Mesodermal cell (in vitro differentiated cells): Measurements from ENCODE around the gene TMEM255A. TPM values are rescaled to one million over a fixed set of nuclear protein-coding genes. Genes with fewer than 3 reads are reported as not detected.
"Not testable (repeated sequence)": the region's sequence is repeated elsewhere in the genome, so short reads cannot be mapped to it uniquely, and the experiment has no call there.

Source experiments
- H3K27ac ChIP-seq: 2 replicates; pipeline ENCODE4 v1.7.0; 2013; ENCODE audit warnings: mild to moderate bottlenecking, low read depth, low read length, moderate library complexity; ENCODE audit not compliant: severe bottlenecking
- H3K36me3 ChIP-seq: 2 replicates; pipeline ENCODE4 v1.7.1; 2013; ENCODE audit warnings: mild to moderate bottlenecking, low read length, moderate library complexity; ENCODE audit not compliant: control insufficient read depth, insufficient read depth
- H3K4me1 ChIP-seq: one replicate; pipeline ENCODE4 v1.7.1; 2013; ENCODE audit warnings: mild to moderate bottlenecking, low read length; ENCODE audit not compliant: insufficient read depth, control insufficient read depth, poor library complexity, severe bottlenecking
- H3K4me3 ChIP-seq: 2 replicates; pipeline ENCODE4 v1.7.0; 2013; ENCODE audit warnings: low read length, control low read depth, mild to moderate bottlenecking; ENCODE audit not compliant: insufficient read depth, poor library complexity, severe bottlenecking; ENCODE audit errors: extremely low read depth
- H3K9me3 ChIP-seq: 2 replicates; pipeline ENCODE4 v1.7.1; 2013; ENCODE audit warnings: mild to moderate bottlenecking, low read length, moderate library complexity; ENCODE audit not compliant: control insufficient read depth
- WGBS, 2 experiments: methylation state at CpG; one replicate each; pipeline ENCODE4 v1.1.5; 2013; ENCODE audit warnings: missing lambda C conversion rate in 2 of 2; ENCODE audit not compliant: insufficient coverage in 2 of 2; 5-methylcytosine and 5-hydroxymethylcytosine counted together
- polyA plus RNA-seq, 2 experiments: library from polyadenylated mRNA; stranded (reverse); fragments of 50-300 nt; gene quantifications; one replicate each; pipeline ENCODE4 v1.2.3, GENCODE V29; 2013

The TMEM255A gene
- 2.5 TPM for polyA plus RNA-seq (2013, experiment 1 of 2)
- 2.2 TPM for polyA plus RNA-seq (2013, experiment 2 of 2)

DNA sequence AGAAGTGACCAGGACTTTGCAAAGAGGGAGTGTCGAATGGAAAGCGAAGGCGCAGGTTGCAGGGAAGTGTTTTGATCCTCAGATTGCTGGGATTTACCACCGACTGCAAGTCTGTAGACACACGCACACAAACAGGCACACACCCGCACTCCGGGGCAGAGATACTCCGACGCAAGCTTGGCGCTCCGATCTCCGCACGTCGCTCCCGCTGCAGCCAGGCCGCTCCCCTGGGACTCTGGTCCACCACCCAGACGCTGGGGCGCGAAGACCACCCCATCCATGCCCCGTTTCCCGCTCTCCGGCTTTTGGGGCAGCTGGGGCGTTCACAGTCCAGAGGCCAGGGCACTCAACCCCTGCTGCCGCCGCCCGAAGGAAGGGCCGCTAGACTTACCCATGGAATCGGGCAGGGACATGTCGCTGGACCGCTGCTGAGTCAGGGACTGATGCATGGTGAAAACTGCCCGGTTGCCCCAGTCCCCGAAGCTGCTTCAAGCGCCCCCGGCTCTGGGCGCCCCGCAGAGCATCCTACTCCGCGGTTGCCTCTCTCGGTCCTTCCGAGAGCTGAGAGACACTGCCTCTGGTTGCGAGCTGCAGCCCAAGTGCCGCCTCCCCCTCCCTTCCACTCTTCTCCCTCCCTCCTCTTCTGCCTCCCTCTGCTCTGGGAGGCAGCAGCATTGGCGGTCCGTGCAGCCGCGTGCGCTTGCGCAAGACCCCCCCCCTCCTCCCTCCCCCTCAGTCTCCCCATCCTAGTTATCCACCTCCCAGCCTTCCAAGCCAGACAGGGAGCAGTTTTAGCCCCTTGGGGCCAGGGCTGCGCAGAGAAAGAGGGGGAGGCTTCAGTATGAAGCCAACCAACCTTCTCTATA lies at the start of gene TMEM255A:
TSS of gene TMEM255A (minus strand) at position 601 of the 866 bp plus-strand sequence. CDS start at position 449, 152 bp downstream.
- Histone ChIP-seq H3K4me3 (peak within 1 kb of the TSS; percentile 36), H3K27ac (no peak within 1 kb of the TSS), H3K36me3 (no peaks in the 10 kb centered on the region), H3K9me3 (no peaks in the 10 kb centered on the region), H3K4me1 (no peaks in the 10 kb centered on the region)
- WGBS, 2 experiments: 0 to 1% methylated on average over 3 to 28 of the region's 49 CpGs

DNA sequence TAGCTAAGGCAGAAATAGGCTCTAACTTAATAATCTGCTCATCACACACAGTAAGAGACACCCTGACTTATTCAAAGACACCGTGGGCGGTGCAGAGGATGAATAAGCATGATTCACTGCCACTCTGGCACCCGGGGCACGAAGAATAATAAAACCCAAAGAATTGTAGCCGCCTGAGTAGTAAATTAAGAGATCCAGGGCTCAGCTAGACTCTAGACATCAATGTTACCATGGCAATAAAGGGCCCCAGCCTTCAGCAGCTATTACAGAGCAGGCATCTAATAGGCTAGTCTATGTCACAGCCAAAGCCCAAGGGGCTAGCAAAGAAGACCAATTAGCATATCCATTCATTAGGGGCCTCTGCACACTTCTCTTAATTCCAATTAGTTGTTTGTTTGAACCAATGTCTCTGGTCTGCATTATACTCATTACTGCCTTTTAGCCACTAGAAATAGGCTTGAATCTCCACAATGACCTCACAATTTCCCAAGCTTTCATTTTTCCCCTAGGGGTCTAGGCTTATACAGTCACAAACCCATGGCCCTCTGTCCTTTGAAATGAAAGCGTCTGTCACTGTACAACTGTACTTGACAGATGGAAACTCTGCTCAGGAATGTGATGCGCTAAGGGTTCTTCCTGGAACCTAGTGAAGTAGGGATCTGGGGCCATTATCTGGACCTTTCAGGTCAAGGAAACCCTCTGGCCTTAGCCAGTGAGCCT lies 47.6 kb upstream of the TMEM255A start:
- H3K4me1 ChIP-seq: no peaks in the 10 kb centered on the region
- WGBS, 2 experiments: 91 to 92% methylated on average over 3 to 4 of the region's 7 CpGs
- no peaks in the 10 kb centered on the region for H3K36me3 ChIP-seq
- no peaks in the 10 kb centered on the region for H3K9me3 ChIP-seq
- H3K27ac ChIP-seq: no peak overlapping the region
- no peak overlapping the region for H3K4me3 ChIP-seq

DNA sequence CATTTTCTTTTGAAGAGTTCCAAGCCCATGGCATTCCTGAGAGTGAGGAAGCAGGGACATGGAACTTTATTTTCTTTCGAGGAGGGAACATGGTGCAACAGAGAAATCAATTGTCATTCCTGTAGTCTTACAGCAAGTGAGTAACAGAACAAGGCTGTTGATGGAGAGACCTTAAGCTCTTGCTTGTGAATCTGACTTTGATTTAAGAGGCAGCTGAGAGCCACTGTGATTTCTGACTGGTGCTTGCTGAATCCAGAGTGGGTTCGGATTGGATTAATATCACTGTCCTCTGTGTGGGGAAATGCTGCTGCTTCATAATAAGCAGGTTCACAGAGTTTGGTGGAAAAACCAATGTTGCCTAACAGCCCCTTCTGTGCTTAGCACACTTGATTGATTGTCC lies 45.9 kb upstream of the TMEM255A start:
- Histone ChIP-seq H3K4me3 (no peak overlapping the region), H3K9me3 (no peaks in the 10 kb centered on the region), H3K36me3 (no peaks in the 10 kb centered on the region), H3K4me1 (no peaks in the 10 kb centered on the region), H3K27ac (no peak overlapping the region)
- 78% methylated on average over 2 of the region's 2 CpGs; no CpG with 5 or more reads in 1 of the 2 experiments for WGBS, 2 experiments

DNA sequence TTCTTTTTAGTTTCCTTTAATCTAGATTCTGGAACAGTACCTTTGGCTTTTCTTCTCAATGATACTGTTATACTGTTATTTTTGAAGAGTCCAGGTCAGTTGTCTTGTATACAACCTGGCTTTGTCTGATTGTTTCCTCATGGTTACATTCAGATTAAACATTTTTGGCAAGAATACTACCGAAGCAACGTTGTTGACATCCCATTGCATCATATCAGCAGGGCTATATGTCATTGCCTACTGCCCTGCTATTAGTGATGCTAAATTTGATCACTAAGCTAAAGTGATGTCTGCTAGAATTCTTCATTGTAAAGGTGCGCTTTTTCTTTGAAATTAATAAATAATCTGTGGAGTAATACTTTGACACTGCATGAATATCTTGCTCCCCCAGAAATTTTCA lies 44.8 kb upstream of the TMEM255A start:
- H3K27ac ChIP-seq: no peak overlapping the region
- no peaks in the 10 kb centered on the region for H3K4me1 ChIP-seq
- H3K4me3 ChIP-seq: no peak overlapping the region
- no peaks in the 10 kb centered on the region for H3K36me3 ChIP-seq
- WGBS, 2 experiments: no CpG with 5 or more reads among the region's 3 CpGs
- no peaks in the 10 kb centered on the region for H3K9me3 ChIP-seq

DNA sequence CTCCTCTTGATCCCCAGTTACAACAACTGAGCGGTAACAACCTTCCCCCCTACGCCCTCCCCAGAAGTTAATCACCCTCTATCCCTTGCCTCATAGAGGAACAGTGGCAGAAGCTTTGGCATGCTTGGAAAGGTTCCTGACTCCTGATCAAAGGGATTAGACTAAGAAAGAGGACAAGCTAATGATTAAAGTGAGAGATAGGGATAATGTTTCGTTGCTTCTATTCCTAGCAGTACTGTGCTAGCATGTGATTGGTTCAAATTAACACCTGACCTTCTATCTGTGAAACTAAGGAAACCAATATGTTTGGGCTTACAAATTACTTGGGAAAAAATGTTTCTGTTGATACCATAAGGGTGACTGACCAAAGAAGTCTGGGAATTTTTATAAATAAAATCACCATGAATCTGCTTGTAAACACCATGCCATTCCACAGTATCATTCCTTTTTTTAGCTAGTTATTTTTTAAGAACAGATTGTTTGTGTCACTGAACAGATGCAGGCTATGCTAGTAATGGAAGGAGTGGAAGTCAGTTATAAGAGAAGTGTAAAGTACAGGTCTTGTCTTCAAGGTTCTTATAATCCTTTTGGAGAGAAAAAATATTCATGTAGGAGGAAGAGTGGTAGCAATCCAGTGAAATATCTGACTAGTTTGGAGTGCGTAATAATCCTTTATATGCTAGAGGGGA lies 39.3 kb upstream of the TMEM255A start:
- WGBS, 2 experiments: 100% methylated on average over 1 of the region's 4 CpGs
- Histone ChIP-seq H3K9me3 (no peaks in the 10 kb centered on the region), H3K36me3 (no peaks in the 10 kb centered on the region), H3K4me1 (no peaks in the 10 kb centered on the region), H3K4me3 (no peak overlapping the region), H3K27ac (no peak overlapping the region)

DNA sequence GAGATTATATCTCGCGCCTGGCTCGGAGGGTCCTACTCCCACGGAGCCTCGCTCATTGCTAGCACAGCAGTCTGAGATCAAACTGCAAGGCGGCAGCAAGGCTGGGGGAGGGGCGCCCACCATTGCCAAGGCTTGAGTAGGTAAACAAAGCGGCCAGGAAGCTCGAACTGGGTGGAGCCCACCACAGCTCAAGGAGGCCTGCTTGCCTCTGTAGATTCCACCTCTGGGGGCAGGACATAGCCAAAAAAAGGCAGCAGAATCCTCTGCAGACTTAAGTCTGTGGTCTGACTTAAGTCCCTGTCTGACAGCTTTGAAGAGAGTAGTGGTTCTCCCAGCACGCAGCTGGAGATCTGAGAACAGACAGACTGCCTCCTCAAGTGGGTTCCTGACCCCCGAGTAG lies 33.3 kb upstream of the TMEM255A start:
- not testable (repeated sequence) for H3K4me3 ChIP-seq
- WGBS, 2 experiments: 90% methylated on average over 2 to 6 of the region's 11 CpGs

DNA sequence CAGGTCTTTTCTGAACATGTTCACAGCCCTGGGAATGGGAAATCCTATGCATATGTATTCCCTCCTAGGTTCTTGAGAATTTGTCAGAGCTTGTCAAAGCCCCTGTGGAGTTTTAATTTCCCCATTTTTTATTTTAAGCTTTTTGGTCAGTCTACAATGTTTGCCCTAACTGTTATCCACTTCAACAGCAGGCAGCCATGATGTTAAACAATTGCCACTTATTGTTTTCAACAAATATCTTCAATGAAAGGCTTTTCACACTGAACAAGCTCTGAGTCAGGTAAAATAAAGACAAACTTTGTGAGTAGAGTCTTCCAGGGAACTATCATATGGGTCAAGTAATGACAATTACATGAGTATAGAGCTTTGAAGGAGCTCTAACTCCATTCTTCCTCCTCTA lies 25.6 kb upstream of the TMEM255A start:
- Histone ChIP-seq H3K4me3 (no peak overlapping the region), H3K36me3 (no peaks in the 10 kb centered on the region), H3K9me3 (peaks cover 6% of the 10 kb centered on the region), H3K4me1 (no peaks in the 10 kb centered on the region), H3K27ac (no peak overlapping the region)

More for the DNA sequence above, 33.3 kb upstream of the TMEM255A start:
- not testable (repeated sequence) for H3K36me3 ChIP-seq, H3K27ac ChIP-seq, H3K9me3 ChIP-seq, H3K4me1 ChIP-seq

DNA sequence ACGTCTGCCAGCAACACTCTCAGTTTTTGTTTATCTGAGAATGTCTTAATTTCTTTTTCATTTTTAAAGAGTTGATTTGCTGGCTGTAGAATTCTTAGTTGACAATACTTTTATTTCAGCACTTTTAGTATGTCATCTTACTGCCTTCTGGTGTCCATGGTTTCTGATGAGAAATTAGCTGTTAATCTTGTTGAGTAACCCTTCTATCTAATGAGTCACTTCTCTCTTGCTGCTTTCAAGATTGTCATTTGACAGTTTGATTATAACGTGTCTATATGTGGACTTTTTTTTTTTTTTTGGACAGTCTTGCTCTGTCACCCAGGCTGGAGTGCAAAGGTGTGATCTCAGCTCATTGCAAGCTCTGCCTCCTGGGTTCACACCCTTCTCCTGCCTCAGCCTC lies 24.0 kb upstream of the TMEM255A start:
- Histone ChIP-seq H3K27ac (no peak overlapping the region), H3K4me1 (no peaks in the 10 kb centered on the region), H3K4me3 (no peak overlapping the region), H3K36me3 (no peaks in the 10 kb centered on the region), H3K9me3 (peaks cover 6% of the 10 kb centered on the region)
- WGBS, 2 experiments: no CpG with 5 or more reads among the region's 2 CpGs

DNA sequence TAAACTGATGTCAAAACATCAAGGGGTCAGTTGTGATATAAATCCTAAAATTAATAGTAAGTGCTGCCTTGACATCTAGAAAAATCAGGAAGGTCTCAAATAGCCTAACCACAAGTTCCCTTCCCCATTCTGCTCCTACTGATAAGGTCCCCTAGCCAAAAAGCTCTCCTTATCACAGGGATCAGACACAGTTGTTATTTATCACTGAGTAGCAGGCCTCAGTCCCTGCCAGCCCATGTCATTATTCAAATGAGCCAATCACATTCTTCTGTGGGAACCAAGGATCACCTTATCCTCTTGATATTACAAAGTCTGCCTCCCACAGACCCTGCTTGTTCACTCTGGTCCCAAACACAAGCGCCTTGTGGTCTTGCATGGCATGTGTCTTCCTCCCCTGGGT lies 23.3 kb upstream of the TMEM255A start:
- no peaks in the 10 kb centered on the region for H3K4me1 ChIP-seq
- no peak overlapping the region for H3K27ac ChIP-seq
- 60% methylated on average over 1 of the region's 1 CpG; no CpG with 5 or more reads in 1 of the 2 experiments for WGBS, 2 experiments
- no peak overlapping the region for H3K4me3 ChIP-seq
- H3K9me3 ChIP-seq: peaks cover 6% of the 10 kb centered on the region
- H3K36me3 ChIP-seq: no peaks in the 10 kb centered on the region

DNA sequence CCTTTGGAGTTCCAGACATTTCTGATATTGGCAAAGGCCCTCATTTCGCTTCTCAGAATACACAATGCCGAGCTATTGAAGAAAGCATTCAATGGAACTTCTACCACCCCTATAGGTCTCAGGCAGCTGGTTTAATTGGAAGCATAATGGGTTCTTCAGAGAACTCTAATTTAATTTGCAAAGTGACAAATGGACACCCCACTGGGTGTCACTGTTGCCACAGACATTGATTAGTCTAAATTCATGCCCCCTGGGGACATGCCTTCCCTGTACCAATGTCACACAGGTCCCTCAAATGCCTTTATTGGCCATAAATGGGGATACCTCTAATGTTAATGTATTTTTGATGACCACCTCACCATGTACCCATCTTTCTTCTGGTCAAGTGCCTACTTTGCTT lies 22.9 kb upstream of the TMEM255A start:
- no peak overlapping the region for H3K4me3 ChIP-seq
- WGBS, 2 experiments: no CpG with 5 or more reads among the region's 2 CpGs
- no peak overlapping the region for H3K27ac ChIP-seq
- H3K9me3 ChIP-seq: peaks cover 6% of the 10 kb centered on the region
- H3K4me1 ChIP-seq: no peaks in the 10 kb centered on the region
- H3K36me3 ChIP-seq: no peaks in the 10 kb centered on the region
